NOMO-1 treated with DMSO at 0.1 percent for 48 hours (cell line): ENCODE data around the gene VPS41.

Experiments
- DNase-seq: peaks from one replicate; lab custom pipeline; 2025; ENCODE audit not compliant: unreplicated experiment; lab: John Stamatoyannopoulos, UW

The VPS41 gene

GRCh38 chr7:38674513-38674912 lies 234.5 kb downstream of the VPS41 start:
- DNase-seq: no peak

- no peak for DNase-seq
Observed at GRCh38 chr7:38673795-38674194, 235.2 kb downstream of the VPS41 start.
